GM19025 (cell line): ENCODE results near the gene DGKZ.

Experiments
- ATAC-seq: cut with Tn5 transposase; IDR thresholded peaks from one replicate; pipeline ENCODE4 v1.9.1; 2021; ENCODE audit warnings: mild to moderate bottlenecking, low read depth, moderate library complexity; ENCODE audit not compliant: unreplicated experiment

Gene DGKZ

DNA sequence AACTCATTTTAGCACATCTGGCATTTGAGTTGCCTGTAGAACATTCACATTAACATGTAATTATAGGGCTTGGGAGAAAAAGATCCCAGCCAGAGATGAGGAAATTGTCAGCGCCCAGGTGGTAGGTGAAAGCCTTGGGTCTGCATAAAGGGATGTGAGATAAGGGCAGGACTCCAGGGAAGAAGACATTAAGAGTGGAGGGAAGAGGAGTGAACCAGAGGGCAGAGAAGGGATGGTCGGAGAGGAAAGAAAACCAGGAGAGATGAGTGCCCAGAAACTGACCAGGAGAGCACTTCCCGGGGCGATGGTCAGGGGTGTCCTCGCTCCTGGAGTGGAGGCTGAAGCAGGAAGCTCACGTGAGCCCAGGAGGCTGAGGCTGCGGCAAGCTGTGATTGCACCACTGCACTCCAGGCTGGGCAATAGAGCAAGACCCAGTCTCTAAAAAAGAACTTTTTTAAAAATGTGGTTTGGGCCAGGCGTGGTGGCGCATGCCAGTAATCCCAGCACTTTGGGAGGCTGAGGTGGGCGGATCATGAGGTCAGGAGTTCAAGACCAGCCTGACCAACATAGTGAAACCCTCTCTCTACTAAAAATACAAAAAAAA is 20.3 kb upstream of the DGKZ start:
- no peak for ATAC-seq

DNA sequence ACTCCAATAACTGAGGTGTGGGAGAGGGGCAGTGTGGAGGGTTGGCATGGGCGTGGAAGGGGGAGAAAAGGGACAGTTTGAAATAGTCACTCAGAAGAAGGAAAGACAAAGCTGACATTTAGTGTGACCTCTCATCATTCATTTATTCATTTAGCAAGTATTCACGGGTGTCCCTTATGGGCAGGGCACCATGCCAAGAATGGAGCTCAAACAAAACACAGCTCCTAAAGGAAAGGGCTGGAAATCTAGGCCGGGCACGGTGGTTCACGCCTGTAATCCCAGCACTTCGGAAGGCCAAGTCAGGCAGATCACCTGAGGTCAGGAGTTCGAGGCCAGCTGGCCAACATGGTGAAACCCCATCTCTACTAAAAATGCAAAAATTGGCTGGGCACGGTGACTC is 19.4 kb upstream of the DGKZ start:
- no peak for ATAC-seq

DNA sequence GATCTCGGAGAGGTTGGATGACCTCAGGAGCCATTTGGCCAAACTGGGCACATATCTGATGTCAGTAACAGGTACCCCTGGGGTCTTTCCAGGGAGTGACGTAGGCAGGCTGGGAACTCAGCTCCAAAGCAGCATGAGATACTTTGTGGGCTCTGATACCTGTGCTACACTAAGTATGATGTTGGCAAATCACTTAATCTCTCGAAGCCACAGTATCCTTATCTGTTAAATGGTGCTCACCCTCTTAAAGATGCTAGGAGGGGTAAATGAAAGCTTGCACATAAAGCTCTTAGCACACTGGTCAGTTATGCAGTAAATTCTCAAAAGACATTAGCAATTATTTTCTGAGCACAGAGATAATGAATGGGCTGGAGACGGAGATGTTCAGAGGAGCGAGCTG is 17.1 kb upstream of the DGKZ start:
- ATAC-seq = no peak

DNA sequence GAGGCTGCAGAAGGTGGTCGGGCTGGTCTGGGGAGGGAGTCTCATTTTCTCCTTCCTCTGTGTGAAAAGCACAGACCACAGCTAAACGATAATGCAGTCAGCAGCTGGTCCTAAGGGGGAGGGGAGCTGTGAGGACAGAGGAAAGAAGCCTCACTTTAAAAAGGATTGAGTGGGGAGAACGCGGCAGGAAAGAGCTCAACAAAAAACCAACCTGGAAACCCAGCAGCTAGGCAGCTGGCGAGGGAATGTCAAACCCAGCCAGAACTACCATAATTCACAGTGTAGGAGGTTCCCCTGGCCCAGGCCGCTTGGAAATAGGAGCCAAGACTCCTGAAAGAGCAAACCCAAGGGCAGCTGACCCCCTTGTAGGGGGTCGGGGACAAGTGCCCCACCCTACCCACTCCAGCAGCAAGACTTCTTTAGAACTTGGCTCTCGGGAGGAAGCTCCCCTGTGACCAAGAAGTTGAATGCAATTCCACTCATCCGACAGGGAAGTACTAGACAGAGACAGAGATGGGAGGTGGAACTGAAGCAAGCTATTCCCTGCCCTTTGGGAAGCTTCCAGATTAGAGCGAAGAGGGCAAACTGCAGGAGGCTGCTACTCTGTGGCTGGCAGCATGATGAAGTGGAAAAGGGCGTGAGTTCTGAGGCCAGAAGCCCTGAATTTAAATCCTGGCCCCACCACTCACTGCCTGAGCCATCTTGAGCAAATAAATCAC is 16.5 kb upstream of the DGKZ start:
- no peak for ATAC-seq

DNA sequence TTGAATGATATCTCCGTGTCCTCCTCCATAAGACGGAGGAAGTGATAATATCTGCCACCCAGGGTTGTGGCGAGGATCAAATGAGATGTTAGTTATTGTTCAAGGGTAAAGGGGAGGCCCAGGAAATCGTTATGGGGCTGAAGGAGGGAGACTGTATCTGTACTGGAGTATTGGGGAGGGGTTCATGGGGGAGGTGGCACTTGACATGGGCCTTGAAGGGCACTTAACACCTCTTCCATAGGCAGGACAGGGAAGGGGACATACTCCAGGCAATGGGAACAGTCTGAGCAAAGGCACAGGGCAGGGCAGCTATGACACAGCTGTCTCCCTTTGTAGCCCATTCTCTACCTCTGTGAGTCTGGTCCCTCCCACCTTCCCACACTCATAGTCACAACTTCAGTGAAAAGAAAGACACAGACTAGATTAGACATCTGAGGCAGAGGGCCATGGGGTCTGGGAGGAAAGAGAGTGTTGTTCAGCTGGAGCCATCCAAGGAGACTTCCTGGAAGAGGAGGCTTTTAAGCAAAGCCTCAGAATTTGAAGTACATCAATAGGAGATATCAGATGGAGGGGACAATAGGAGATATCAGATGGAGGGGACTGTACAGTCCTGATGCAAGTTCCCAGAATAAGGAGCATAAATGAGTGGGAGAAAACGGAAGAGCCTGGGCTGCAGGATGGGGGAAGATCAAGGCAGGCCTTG is 15.8 kb upstream of the DGKZ start:
- ATAC-seq = no peak

DNA sequence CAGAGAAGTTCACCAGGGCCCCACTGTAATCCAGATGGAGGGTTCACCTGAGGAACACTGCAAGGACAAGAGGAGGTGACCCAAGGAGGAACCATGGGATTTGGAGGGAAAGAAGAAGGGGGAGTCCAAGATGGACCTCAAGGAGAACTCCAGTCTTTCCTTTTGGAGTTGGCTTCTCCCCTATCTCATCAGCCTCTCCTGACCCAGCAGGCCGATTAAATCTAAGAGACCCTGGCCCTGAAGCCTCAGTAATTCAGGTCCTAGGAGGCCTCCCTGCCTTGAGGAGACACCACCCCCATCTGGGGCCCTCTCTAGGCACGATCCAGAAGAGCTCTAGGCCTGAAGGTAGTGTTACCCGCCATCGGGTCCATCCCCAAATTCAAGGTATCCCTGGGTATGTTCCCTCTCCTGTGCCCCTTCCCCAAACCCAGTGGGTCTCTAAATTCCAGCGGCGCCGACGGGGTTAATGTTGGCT is 15.1 kb upstream of the DGKZ start:
- no peak for ATAC-seq

DNA sequence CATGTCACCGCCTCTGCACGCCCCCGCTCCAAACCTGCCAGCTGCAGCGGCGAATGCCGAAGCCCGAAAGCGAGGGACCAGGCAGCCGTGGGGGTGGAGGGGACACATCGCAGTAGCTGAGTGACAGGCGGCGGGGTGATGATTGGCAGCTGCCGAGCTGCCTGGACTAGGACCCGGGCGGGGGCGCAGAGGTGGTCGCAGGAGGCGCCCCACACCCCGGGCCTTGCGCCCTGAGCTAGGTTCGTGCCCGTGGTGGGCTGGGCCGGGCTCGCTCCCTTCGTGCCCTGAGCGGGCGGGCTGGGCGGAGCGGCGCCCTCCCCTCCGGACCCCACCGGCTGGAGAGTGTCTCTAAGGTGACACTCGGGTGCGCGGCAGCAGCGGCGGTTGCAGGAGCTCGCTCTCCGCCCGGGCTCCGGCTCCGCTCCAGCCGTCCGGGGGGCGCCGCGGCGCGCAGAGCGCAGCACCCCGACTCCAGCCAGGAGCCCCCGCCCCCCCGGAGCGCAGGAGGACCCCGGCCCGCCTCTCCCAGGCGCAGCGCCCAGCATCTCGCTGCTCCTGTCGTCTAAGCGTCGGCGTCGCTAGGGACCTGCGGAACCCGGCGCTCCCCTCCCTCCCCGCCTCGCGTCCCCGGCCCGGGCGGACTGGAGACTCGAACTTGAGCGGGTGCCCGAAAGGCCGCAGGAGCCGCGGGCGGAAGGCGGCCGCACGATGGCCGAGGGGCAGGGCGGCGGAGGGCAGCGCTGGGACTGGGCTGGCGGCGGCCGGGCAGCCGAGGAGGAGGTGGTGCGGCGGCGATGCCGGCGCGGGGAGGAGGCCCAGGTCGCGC is 14.5 kb upstream of the DGKZ start:
- no peak for ATAC-seq

DNA sequence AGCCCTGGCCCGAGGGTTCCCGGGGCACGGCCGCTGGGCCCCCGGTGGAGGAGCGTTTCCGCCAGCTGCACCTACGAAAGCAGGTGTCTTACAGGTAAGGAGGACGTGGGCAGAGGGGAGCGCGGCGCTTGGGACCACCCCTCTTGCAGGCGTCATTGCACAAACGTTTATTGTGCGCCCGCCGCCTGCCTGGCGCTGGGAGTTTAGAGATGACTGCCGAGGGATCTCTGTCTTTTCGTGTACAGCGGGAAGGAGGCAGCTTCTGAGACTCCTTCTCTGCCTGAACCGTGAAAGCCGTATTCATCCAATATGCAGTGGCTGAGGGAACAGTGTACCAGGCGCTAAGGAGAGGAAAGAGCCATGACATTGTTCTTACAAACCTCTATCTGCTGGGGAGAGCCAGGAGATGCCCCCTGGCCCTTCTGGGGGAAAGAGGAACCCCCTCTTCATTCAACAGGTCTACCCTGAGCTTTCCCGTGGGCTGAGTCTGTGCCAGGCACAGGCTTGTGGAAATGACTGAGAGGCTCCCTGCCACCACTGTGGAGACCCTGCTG is 13.8 kb upstream of the DGKZ start:
- no peak for ATAC-seq

DNA sequence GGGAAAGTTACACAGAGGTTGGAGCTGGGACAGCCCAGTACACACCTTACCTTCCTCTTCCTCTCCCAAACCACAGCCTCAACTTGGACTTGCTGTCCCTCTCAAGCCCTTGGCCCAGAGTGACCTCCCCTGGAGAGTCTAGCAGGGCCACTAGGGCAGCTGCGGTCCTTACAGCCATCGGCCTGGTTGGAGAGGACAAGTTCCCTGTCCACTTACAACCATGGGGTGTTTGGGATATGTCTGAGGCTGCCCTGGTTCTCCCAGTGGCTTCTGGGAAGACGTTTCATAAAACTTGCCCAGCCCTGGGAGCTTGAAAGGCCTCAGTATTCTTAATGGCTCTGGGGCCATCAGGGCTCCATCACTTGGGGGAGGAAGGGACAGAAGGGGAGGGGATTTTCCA is 13.1 kb upstream of the DGKZ start:
- no peak for ATAC-seq

DNA sequence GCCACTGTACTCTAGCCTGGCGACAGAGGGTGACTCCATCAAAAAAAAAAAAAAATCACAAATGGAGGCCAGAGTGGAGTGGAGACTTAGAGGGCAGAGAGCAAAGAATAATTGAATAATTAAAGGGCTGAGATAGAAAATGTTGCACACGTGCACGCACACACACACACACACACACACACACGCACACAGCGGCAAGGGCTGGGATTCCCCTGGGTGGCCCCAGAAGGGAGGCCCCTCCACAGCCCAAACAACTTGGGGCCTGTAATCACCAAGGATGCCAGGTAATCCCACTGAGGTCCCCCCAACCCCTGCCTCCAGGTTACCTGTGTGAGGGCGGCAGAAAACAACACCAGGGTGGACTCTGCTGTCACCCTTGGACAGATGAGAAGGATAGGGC is 12.0 kb upstream of the DGKZ start:
- no peak for ATAC-seq

DNA sequence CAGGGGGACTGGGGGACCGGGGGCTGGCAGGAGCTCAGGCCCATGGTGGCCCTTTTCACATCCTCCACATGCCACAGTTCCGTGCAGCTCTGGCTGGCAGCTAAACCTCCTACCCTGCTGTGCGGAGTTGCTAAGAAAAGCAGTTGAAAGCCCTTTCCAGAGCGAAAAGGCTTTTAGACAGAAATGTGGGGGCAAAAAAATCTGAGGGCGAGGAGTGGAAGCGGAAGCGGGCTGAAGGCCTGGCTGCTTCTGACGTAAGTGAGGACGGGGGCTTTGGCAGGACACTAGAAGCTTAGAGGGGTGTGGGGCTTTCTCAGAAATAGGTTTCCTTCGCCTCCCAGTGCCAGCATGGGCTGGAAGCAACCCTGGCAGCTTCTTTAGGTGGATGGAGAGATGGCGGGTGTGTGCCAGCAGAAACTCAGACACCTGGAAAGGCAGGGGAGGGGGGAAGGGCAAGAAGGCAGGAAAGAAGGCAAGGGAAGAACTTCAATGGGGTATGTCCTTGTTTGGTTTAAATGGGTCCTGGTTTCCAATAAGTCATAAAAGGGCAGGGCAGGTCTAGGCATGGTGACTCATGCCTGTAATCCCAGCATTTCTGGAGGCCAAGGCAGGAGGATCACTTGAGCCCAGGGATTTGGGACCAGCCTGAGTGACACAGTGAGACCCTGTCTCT is 11.2 kb upstream of the DGKZ start:
- no peak for ATAC-seq

DNA sequence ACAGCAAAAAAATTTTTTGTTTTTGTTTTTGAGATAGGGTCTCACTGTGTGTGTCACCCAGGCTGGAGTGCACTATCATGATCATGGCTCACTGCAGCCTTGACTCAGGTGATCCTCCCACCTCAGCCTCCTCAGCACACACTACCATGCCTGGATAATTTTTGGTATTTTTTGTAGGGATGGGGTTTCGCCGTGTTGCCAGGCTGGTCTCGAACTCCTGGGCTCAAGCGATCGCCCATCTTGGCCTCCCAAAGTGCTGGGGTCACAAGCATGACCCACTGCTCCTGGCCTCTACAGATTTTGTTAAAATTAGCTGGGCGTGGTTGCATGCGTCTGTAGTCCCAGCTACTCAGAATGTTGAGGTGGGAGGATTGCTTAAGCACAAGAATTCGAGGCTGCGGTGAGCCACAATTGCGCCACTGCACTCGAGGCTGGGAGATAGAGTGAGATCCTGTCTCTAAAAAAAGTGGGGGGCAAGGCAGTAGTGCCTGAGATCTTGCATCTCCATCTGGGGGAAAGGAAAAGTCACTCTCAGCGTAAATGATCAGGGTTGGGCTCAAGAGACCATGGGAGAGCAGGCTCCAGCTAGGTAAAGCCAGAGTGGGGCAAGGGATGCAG is 10.6 kb upstream of the DGKZ start:
- no peak for ATAC-seq

DNA sequence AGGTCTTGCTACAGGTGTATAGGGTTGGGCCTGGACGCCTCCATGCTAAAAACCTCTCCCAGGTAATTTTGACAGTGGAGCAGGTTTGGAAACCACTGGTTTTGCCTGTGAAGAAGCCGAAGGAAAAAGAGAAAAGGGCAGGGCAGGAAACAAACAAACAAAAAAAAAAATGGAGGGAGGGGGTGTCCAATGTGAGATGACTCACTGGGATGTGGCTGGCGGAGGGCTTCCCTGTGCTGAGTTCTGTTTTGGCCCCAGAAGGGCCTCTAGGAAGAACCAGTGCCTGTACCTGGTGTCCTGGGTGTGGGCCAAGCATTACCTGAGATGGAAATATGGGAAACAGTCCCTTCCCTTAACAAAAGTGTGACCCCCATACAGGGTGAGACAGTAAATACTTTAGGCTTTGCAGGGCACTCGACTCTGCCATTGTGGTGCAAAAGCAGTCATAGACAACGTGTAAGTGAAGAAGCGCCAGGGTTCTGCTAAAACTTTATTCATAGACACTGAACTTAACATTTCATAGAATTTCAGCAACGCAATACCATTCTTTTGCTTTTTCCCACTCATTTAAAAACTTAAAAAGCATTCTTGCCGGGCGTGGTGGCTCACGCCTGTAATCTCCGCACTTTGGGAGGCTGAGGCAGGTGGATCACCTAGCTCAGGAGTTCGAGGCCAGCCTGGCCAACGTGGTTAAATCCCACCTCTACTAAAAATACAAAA is 9.5 kb upstream of the DGKZ start:
- ATAC-seq = no peak

DNA sequence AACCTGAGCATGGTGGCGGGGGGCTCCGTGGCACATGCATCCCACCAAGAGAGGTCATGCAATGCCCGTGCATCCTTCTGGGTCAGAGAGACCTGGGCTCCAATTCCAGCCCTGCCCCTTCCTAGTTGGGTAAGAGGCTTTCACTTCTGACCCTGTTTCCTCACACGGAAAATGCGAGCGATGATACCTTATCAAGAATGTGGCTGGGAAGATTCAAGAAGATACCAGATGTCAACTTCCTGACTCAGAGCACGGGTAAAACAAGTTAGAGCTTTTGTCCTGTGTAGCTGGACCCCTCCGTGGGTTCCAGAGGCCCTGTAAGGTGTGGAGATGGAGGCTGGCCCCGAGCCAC is 8.7 kb upstream of the DGKZ start:
- ATAC-seq = no peak

DNA sequence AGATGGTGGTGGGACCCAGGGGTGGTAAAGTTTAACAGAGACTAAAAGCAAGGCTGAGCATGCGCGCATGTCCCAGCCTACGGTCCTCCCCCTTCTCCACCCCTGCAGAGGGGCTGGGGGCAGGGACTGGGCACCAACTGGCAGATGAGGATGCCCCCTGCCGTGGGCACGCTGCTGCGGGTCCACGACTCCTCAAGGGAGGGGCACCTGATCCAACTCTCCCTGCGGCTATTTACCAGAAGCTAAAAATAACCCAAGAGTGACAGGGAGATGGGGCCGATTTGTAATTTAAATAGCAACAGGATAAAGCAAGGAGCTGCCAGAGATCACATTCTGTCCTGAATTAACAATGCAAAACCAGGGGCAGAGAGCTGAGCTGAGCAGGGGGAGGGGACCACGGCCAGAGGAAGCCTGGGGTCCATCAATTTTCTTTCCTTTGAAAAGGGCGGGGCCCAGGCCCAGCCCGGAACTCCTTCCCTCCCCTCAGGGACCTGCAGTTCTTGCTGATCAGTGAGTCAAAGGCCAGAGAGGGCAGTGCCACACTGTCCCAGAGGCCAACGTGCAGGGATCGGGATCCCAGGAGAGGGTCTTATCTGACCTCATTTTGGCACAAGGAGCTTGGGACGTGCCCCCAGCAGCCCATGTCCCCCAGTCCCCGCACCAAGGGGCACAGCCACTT is 8.1 kb upstream of the DGKZ start:
- no peak for ATAC-seq

DNA sequence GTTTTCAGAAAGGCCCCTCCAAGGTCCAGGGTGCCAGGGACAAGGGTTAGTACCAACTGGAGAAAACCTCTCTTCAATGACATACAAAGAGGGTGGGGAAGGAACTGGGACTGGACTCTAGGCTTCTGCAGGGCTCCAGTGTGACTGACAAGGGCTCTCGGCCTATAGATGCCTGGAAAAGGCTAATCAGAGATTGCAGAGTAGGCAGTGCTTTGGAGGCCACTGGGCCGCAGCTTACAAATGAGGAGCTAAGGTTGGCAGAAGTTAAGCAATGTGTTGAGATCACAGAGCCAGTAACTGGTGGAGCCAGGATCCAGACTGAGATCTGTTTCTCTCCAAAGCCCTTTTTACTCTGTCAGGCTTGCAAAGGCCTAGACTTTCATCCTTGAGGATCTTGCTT is 7.4 kb upstream of the DGKZ start:
- no peak for ATAC-seq

DNA sequence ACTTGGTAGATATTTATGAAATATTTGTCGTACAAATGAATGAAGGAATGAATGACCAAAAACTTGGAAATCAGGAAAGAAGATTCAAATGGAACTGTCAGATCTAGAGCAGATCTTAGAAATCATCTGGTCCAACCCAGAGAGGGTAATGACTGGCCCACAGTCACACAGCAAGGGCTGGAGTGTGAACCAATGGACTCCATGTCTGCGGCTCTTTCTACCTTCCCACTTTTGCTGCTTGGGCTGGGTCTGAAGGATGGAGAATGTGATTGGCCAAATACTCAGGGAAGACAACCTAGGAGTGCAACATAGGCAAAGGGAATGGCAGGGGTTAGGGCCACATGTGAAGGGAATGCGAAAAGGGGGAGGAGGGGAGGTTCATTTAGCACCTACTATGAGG is 5.8 kb upstream of the DGKZ start:
- ATAC-seq = no peak

DNA sequence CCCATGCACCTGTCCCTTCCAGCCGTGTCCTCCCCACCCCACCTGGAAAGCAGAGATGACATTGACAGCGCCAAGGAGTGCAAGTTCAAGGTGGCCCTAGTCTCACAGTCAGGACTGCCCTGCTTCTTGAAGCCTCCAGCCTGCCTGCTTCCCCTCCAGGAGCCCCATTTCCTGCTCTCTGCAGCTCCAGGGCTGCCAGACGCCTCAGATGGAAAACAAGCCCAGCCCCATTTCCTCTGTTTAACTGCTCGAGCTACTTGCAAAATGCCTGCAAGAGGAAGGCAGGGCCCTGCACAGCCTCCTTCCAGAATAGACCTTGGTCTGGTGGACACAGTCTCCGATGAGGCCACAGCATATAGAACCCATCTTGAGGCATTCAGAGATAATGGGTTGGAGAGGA is 5.0 kb upstream of the DGKZ start:
- ATAC-seq = no peak

DNA sequence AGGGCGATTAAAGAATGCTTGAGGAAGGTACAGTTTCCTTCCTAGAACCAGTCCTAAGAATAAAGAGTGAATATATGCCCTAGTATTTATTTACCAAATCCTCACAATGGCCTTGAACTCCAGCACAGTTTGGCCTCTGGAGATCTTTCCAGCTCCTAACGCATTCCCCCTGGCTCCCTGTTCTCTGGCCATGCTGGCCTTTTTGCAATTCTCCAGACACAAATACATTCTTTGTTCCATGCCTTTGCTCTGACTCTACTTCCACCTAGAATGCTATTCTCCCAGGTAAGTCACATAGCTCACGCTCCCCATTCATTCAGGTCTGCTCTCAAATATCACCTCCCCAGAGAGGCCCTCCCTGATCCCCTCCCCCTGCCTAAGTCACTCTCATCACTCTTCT is 3.7 kb upstream of the DGKZ start:
- ATAC-seq = no peak
